Measurements from ENCODE around the gene CAMTA1.
A peak's percentile ranks its signal among the peaks of the same experiment; 100 is the strongest.

The CAMTA1 gene

GRCh38 chr1:6794164-6794563 lies 8.9 kb downstream of the CAMTA1 start:
- CTCF ChIA-PET: no interaction called here
- TF ChIP-seq L3MBTL2 (conservative IDR thresholded peaks at IDR 0.05) (no peak), FOXA1 (IDR thresholded peaks at IDR 0.05) (no peak), LEF1 (IDR thresholded peaks at IDR 0.05; ENCODE audit: borderline replicate concordance) (no peak), PKNOX1 (IDR thresholded peaks at IDR 0.05) (no peak), BHLHE40 (IDR thresholded peaks at IDR 0.05; ENCODE audit: borderline replicate concordance) (no peak), ZNF384 (IDR thresholded peaks at IDR 0.05) (no peak), HDGF (IDR thresholded peaks at IDR 0.05; ENCODE audit: borderline replicate concordance) (no peak), CTBP1 (IDR thresholded peaks at IDR 0.05; ENCODE audit: borderline replicate concordance) (no peak), ELF4 (IDR thresholded peaks at IDR 0.05) (no peak), NFRKB (IDR thresholded peaks at IDR 0.05) (no peak), SUZ12 (IDR thresholded peaks at IDR 0.05) (no peak), ARNT (IDR thresholded peaks at IDR 0.05) (no peak), SP1 (IDR thresholded peaks at IDR 0.05) (no peak)
- POLR2A ChIA-PET: no interaction called here
- no peak for DNase-seq (ENCODE audit: extremely low spot score)

DNA sequence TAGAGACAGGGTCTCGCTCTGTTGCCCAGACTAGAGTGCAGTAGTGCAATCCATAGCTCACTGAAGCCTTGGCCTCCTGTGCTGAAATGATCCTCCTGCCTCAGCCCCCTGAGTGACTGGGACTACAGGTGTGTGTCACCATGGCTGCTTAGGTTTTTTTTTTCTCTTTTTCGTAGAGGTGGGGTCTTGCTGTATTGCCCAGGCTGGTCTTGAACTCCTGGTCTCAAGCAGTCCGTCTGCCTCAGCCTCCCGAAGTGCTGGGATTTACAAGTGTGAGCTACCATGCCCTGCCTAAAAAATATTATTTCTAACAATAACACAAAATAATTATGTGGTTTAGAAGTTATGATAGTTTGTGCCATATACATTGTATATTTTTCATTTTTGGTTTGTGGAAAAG lies 9.9 kb downstream of the CAMTA1 start:
- TF ChIP-seq NFRKB (IDR thresholded peaks at IDR 0.05): no peak
- ChIA-PET CTCF (interaction anchor here (0.6 to 0.7 kb wide), 3 partner anchors 27 to 276 kb away, joined by 3 to 5 read pairs (median 3); no protein-coding TSS in a partner anchor), POLR2A (interaction anchor here (2.2 kb wide), 1 partner anchor 11 kb away, joined by 9 read pairs; the partner anchor contains the start of gene CAMTA1)
- no peak for DNase-seq (ENCODE audit: extremely low spot score)

- CTCF ChIA-PET: interaction anchor here (0.7 kb wide), 1 partner anchor 232 kb away, joined by 3 read pairs; no protein-coding TSS in a partner anchor
- POLR2A ChIA-PET: interaction anchor here (1.3 to 2.2 kb wide), 2 partner anchors 11 to 96 kb away, joined by 3 to 9 read pairs; partner anchors contain the start of gene CAMTA1
- no peak for DNase-seq (ENCODE audit: extremely low spot score)
- TF ChIP-seq ARNT (IDR thresholded peaks at IDR 0.05) (no peak), BHLHE40 (IDR thresholded peaks at IDR 0.05; ENCODE audit: borderline replicate concordance) (no peak), PKNOX1 (IDR thresholded peaks at IDR 0.05) (0 out of 2 replicates have a peak, but pooled peaks have one; percentile 27), ZNF384 (IDR thresholded peaks at IDR 0.05) (no peak)
These were observed 10.4 kb downstream of the CAMTA1 start for GRCh38 chr1:6795661-6796060.

DNA sequence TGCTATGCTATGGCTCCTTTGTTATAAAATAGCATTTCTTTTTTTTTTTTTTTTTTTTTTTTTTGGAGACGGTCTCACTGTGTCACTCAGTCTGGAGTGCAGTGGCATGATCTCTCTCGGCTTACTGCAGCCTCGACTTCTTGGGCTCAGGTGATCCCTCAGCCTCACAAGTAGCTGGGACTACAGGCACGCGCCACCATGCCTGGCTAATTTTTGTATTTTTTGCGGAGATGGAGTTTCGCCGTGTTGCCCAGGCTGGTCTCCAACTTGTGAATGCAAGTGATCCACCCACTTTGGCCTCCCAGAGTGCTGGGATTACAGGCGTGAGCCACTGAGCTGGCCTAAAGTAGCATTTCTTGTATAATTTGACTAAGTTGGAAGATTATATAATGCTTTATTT lies 10.8 kb downstream of the CAMTA1 start:
- ChIA-PET CTCF (no interaction called here), POLR2A (interaction anchor here (1.3 to 2.2 kb wide), 2 partner anchors 12 to 95 kb away, joined by 3 to 9 read pairs; partner anchors contain the start of gene CAMTA1)
- no peak for DNase-seq (ENCODE audit: extremely low spot score)
- TF ChIP-seq CTBP1 (IDR thresholded peaks at IDR 0.05; ENCODE audit: borderline replicate concordance): no peak
- peak; percentile 46; the same call in 1 of the 2 replicates for TF ChIP-seq ZNF384 (IDR thresholded peaks at IDR 0.05)
- no peak for TF ChIP-seq PKNOX1 (IDR thresholded peaks at IDR 0.05)

DNA sequence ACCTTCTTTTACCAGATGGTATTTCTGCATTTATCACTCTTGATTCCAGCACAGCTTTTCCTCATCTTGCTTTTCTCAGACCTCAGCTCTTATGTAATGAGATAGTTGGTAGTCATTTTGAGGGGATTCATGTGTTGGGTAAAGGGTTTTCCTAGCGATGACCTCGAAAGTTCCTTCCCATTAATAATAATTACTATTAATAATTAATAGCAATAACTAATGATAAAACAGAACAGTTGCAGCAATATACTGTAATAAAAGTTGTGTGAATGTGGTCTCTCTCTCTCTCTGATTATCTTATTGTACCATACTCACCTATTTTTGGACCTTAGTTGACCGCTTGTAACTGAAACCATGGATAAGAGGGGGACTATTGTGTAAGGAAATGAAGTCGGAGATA lies 14.2 kb downstream of the CAMTA1 start:
- no peak for DNase-seq (ENCODE audit: extremely low spot score)
- ChIA-PET POLR2A (interaction anchor here (2.1 kb wide), 1 partner anchor 15 kb away, joined by 6 read pairs; the partner anchor contains the start of gene CAMTA1), CTCF (interaction anchor here (0.6 kb wide), 1 partner anchor 153 kb away, joined by 3 read pairs; no protein-coding TSS in a partner anchor)
- TF ChIP-seq ARNT (IDR thresholded peaks at IDR 0.05) (no peak), FOXA1 (IDR thresholded peaks at IDR 0.05) (no peak), ELF4 (IDR thresholded peaks at IDR 0.05) (no peak), NFRKB (IDR thresholded peaks at IDR 0.05) (no peak), FOXK2 (IDR thresholded peaks at IDR 0.05) (no peak), CTBP1 (IDR thresholded peaks at IDR 0.05; ENCODE audit: borderline replicate concordance) (no peak), FOXM1 (IDR thresholded peaks at IDR 0.05; ENCODE audit: borderline replicate concordance) (no peak), LEF1 (IDR thresholded peaks at IDR 0.05; ENCODE audit: borderline replicate concordance) (no peak), ZNF384 (IDR thresholded peaks at IDR 0.05) (no peak), SP1 (IDR thresholded peaks at IDR 0.05) (no peak), L3MBTL2 (conservative IDR thresholded peaks at IDR 0.05) (no peak), HDGF (IDR thresholded peaks at IDR 0.05; ENCODE audit: borderline replicate concordance) (no peak), SUZ12 (IDR thresholded peaks at IDR 0.05) (no peak), PKNOX1 (IDR thresholded peaks at IDR 0.05) (no peak)

- no peak for DNase-seq (ENCODE audit: extremely low spot score)
- TF ChIP-seq ZNF384 (IDR thresholded peaks at IDR 0.05): no peak
- ChIA-PET POLR2A (interaction anchor here (2.4 kb wide), 1 partner anchor 16 kb away, joined by 9 read pairs; the partner anchor contains the start of gene CAMTA1), CTCF (no interaction called here)
These were observed 15.5 kb downstream of the CAMTA1 start for GRCh38 chr1:6800745-6801144.

DNA sequence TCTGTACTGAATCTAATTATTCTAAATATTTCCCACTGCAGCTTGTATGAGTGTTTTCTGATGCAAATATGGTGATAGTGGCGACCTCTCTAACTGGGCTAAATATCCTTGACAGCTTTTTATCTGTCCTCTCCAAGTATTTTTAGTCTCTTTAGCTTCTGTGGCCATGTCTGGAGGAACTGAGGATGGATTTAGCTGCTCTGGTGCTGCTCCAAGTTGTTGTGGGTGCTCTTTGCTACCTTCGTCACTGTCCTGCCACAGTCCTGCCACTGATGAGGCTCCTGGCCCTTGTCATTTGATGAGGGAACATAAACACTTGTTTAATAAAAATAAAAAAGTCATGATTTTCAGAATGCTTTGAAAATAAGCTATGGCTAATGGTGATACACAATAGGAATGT lies 15.9 kb downstream of the CAMTA1 start:
- ChIA-PET CTCF (no interaction called here), POLR2A (interaction anchor here (2.4 kb wide), 1 partner anchor 16 kb away, joined by 9 read pairs; the partner anchor contains the start of gene CAMTA1)
- no peak for TF ChIP-seq ELF4 (IDR thresholded peaks at IDR 0.05)
- TF ChIP-seq FOXA1 (IDR thresholded peaks at IDR 0.05): no peak
- TF ChIP-seq HDGF (IDR thresholded peaks at IDR 0.05; ENCODE audit: borderline replicate concordance): no peak
- TF ChIP-seq LEF1 (IDR thresholded peaks at IDR 0.05; ENCODE audit: borderline replicate concordance): no peak
- TF ChIP-seq ZNF384 (IDR thresholded peaks at IDR 0.05): no peak
- no peak for DNase-seq (ENCODE audit: extremely low spot score)
